Neural crest cell (in vitro differentiated cells): Measurements from ENCODE around the gene SLC38A9. TPM values are rescaled to one million over a fixed set of nuclear protein-coding genes. Genes with fewer than 3 reads are reported as not detected.

Source experiments
- DNase-seq: peaks from one replicate; pipeline ENCODE4 v3.0.0; 2021; ENCODE audit warnings: low read depth, mixed read lengths, low spot score
- H3K27ac Mint-ChIP-seq: one replicate; pipeline ENCODE4 v1.8.0; 2021; ENCODE audit warnings: mild to moderate bottlenecking, mixed read lengths; ENCODE audit not compliant: unreplicated experiment
- H3K27me3 Mint-ChIP-seq: 2 replicates; pipeline ENCODE4 v1.8.0; 2021; ENCODE audit warnings: low read depth, mild to moderate bottlenecking, mixed read lengths
- H3K36me3 Mint-ChIP-seq: 2 replicates; pipeline ENCODE4 v1.8.0; 2021; ENCODE audit warnings: low read depth, mild to moderate bottlenecking, mixed read lengths
- H3K4me1 Mint-ChIP-seq: 2 replicates; pipeline ENCODE4 v1.8.0; 2021; ENCODE audit warnings: mixed read lengths
- H3K4me3 Mint-ChIP-seq: one replicate; pipeline ENCODE4 v1.8.0; 2021; ENCODE audit warnings: mild to moderate bottlenecking, mixed read lengths
- H3K9me3 Mint-ChIP-seq: 2 replicates; pipeline ENCODE4 v1.8.0; 2021; ENCODE audit warnings: mixed read lengths
- total RNA-seq: library from RNA; stranded (reverse); gene quantifications from 2 replicates; pipeline ENCODE4 v1.2.1, GENCODE V29; 2021
- TF ChIP-seq, protein P1 (sequence below): fragments of 200-600 bp; sonication (generic); conservative IDR thresholded peaks from 2 replicates; pipeline ENCODE4 v1.5.0; 2021; ENCODE audit warnings: antibody characterized with exemption, mild to moderate bottlenecking

SLC38A9 gene
- total RNA-seq, 1 donor from 2014 or later: 25.3 TPM

DNA sequence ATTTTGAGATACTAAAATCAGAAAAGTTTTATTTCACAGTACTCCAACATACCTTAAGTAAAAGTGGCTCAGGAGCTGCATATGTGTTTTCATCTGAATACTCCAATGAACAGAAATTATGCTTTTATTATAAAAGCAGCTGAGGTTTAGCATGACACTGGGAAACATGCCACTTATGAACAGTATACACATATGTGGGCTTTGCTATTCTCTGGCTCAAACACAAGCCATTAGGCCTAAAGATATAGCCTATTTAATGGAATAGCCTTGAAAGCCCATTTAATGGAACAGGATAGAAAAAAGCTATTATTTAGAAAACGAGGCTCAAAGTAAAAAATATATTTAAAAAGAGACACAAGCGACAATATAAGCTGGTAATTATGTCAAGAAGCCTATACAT, 74.1 kb downstream of the SLC38A9 start:
- Mint-ChIP-seq H3K9me3 (no peaks in the 10 kb centered on the region), H3K4me1 (peaks cover 19% of the 10 kb centered on the region), H3K27ac (no peak overlapping the region), H3K27me3 (no peaks in the 10 kb centered on the region), H3K36me3 (peaks cover 5% of the 10 kb centered on the region), H3K4me3 (no peak overlapping the region)
- no peak for DNase-seq
- TF ChIP-seq, protein P1, sequence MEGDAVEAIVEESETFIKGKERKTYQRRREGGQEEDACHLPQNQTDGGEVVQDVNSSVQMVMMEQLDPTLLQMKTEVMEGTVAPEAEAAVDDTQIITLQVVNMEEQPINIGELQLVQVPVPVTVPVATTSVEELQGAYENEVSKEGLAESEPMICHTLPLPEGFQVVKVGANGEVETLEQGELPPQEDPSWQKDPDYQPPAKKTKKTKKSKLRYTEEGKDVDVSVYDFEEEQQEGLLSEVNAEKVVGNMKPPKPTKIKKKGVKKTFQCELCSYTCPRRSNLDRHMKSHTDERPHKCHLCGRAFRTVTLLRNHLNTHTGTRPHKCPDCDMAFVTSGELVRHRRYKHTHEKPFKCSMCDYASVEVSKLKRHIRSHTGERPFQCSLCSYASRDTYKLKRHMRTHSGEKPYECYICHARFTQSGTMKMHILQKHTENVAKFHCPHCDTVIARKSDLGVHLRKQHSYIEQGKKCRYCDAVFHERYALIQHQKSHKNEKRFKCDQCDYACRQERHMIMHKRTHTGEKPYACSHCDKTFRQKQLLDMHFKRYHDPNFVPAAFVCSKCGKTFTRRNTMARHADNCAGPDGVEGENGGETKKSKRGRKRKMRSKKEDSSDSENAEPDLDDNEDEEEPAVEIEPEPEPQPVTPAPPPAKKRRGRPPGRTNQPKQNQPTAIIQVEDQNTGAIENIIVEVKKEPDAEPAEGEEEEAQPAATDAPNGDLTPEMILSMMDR: no peak

DNA sequence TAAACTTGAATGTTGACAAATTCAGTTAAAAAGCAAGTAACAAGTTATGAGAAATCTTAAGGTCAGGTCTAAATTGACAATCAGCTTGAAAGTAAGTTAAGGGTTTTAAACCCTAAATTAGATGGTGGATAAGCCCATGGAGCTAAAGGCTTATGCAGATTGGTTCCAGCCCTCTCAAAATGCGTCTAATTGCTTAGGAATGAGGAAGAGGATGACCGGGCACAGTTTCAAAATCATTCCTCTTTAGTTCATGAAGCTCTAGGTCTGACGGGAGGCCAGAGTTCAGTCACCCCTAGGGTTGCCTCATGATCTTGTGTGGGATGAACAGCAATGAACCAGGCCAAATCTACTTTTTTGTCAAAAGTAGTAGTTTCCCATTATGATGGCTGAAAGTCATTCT, 75.4 kb downstream of the SLC38A9 start:
- Mint-ChIP-seq H3K9me3 (no peaks in the 10 kb centered on the region), H3K27me3 (no peaks in the 10 kb centered on the region), H3K4me1 (peaks cover 22% of the 10 kb centered on the region), H3K36me3 (peaks cover 8% of the 10 kb centered on the region), H3K27ac (no peak overlapping the region), H3K4me3 (no peak overlapping the region)
- TF ChIP-seq, protein P1: no peak
- no peak for DNase-seq

DNA sequence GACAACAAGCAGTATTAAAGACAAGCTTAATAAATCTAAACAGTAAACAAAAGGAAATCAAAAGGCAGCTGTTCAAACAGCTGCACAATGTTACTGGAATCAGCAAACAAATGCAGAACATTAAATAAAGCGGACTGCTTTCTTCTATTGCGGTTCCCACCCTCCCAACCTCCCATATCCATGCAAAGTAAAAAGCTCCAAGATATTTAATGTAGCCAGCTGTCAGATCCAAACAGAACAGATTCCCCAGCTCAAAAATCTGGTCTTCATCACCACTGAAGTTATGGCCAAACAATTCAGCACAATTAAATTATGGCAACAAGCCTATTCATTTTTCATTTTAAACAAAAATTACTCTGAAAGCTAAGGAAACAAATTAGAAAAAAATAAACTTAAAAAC, 75.9 kb downstream of the SLC38A9 start:
- peaks cover 4% of the 10 kb centered on the region for H3K36me3 Mint-ChIP-seq
- no peak for DNase-seq
- no peaks in the 10 kb centered on the region for H3K27me3 Mint-ChIP-seq
- H3K4me3 Mint-ChIP-seq: no peak overlapping the region
- peaks cover 20% of the 10 kb centered on the region for H3K4me1 Mint-ChIP-seq
- TF ChIP-seq, protein P1: no peak
- H3K27ac Mint-ChIP-seq: no peak overlapping the region
- no peaks in the 10 kb centered on the region for H3K9me3 Mint-ChIP-seq

DNA sequence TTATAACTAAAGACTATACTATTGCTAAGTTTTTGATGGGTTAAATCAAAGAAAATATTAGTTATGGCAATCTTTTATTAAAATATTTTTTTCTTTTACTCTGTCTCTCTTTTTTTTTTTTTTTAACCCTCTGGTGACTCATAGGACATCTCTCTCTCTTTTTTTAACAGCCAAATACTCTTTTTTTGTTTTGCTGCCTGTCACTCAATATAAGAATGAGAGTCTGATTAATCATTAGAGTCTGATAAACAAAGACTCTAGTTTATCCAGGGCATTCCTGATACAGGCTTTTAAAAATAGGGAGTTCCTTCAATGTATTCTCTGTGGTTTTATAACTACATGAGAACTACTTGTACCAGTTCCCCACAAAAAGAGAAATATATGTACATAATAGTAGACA, 77.3 kb downstream of the SLC38A9 start:
- no peak overlapping the region for H3K27ac Mint-ChIP-seq
- H3K4me1 Mint-ChIP-seq: peaks cover 19% of the 10 kb centered on the region
- peaks cover 5% of the 10 kb centered on the region for H3K36me3 Mint-ChIP-seq
- TF ChIP-seq, protein P1: no peak
- DNase-seq: no peak
- no peak overlapping the region for H3K4me3 Mint-ChIP-seq
- H3K9me3 Mint-ChIP-seq: peaks cover 2% of the 10 kb centered on the region
- no peaks in the 10 kb centered on the region for H3K27me3 Mint-ChIP-seq

DNA sequence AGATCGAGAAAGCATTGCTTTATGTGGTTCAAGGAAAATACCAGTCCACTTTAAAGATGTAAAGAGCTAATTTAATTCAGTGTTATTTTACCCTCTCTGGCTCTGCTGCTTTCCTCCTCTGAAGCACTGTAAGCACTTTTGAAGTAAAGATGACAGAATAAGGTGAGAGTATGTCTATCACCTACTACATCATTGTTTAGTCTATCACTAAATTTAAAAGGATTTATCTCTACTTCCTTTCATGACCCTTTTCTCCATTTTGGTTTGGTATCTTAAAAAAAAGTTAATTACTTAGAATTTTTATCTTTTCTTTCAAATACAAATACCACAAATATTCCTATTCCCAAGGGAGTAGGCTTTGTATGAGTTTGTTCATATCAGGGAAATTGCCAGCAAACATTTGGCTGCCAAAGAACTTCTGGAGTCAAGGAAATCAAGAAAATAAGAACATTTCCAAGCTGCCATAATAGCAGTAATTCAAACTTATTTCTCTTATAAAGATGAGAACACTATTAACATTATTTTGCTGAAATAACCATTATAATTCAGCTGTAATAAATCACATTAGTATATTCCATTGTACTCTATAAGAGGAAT, 77.8 kb downstream of the SLC38A9 start:
- H3K4me3 Mint-ChIP-seq: no peak overlapping the region
- peaks cover 2% of the 10 kb centered on the region for H3K9me3 Mint-ChIP-seq
- H3K27me3 Mint-ChIP-seq: no peaks in the 10 kb centered on the region
- DNase-seq: no peak
- TF ChIP-seq, protein P1: no peak
- H3K27ac Mint-ChIP-seq: no peak overlapping the region
- peaks cover 19% of the 10 kb centered on the region for H3K4me1 Mint-ChIP-seq
- peaks cover 6% of the 10 kb centered on the region for H3K36me3 Mint-ChIP-seq
